OCI-LY3 (cell line): ENCODE measurements around the gene HSPA12B.

Source experiments
- H2AFZ ChIP-seq: fragments of 200-600, 300-600 bp; shearing (Covaris generic); 2 replicates; pipeline ENCODE4 v1.6.0; 2014; ENCODE audit warnings: antibody characterized with exemption, low read depth, low read length
- H3K27ac ChIP-seq: fragments of 200-600, 300-600 bp; sonication (generic); 2 replicates; pipeline ENCODE4 v1.5.1; 2014; ENCODE audit warnings: mild to moderate bottlenecking, low read length, moderate library complexity, mixed read lengths
- H3K27me3 ChIP-seq: fragments of 200-600, 300-600 bp; sonication (generic); 2 replicates; pipeline ENCODE4 v1.6.1; 2014; ENCODE audit warnings: low read depth, low read length, mixed read lengths
- H3K36me3 ChIP-seq: fragments of 200-600, 300-600 bp; sonication (generic); replicated peaks from 2 replicates; pipeline ENCODE3; 2014; ENCODE audit warnings: low read depth, low read length, mixed read lengths
- H3K4me1 ChIP-seq: fragments of 300-600, 200-600 bp; sonication (generic); 2 replicates; pipeline ENCODE4 v1.6.1; 2014; ENCODE audit warnings: low read length, mixed read lengths
- H3K4me2 ChIP-seq: fragments of 200-600, 300-600 bp; sonication (generic); 2 replicates; pipeline ENCODE4 v1.6.1; 2014; ENCODE audit warnings: low read length, mixed read lengths
- H3K4me3 ChIP-seq: fragments of 300-600, 200-600 bp; sonication (generic); 2 replicates; pipeline ENCODE4 v1.5.1; 2014; ENCODE audit warnings: antibody characterized with exemption, mild to moderate bottlenecking, low read length, moderate library complexity
- H3K79me2 ChIP-seq: fragments of 300-600, 200-600 bp; shearing (Covaris generic); 2 replicates; pipeline ENCODE4 v1.6.1; 2014; ENCODE audit warnings: mild to moderate bottlenecking, low read length, mixed read lengths
- H3K9ac ChIP-seq: fragments of 300-600, 200-600 bp; shearing (Covaris generic); 2 replicates; pipeline ENCODE4 v1.6.0; 2014; ENCODE audit warnings: mild to moderate bottlenecking, low read length, moderate library complexity
- H3K9me3 ChIP-seq: fragments of 200-600, 300-600 bp; shearing (Covaris generic); 2 replicates; pipeline ENCODE4 v1.6.1; 2014; ENCODE audit warnings: low read length, mixed read lengths; ENCODE audit not compliant: insufficient read depth
- H4K20me1 ChIP-seq: fragments of 200-600, 300-600 bp; sonication (generic); 2 replicates; pipeline ENCODE4 v1.6.1; 2016; ENCODE audit warnings: low read length, mixed read lengths; ENCODE audit not compliant: insufficient read depth
- CTCF ChIP-seq: fragments of 200-600, 300-600 bp; sonication (generic); IDR thresholded peaks from 2 replicates; pipeline ENCODE4 v1.5.1; 2014; ENCODE audit warnings: antibody characterized with exemption, low read length, low read depth
- EZH2phosphoT487 ChIP-seq: fragments of 200-600 bp; shearing (Covaris generic); IDR thresholded peaks from 2 replicates; pipeline ENCODE4 v1.6.1; 2018; ENCODE audit warnings: antibody characterized with exemption, mixed run types, low read depth

Gene HSPA12B

GRCh38 chr20:3782597-3782996, 50.1 kb downstream of the HSPA12B start:
- Histone ChIP-seq H3K36me3 (no peaks in the 10 kb centered on the region), H3K4me1 (peaks cover 14% of the 10 kb centered on the region), H3K9me3 (no peaks in the 10 kb centered on the region), H4K20me1 (peaks cover 4% of the 10 kb centered on the region; the same call in 1 of the 2 replicates), H3K4me2 (no peak overlapping the region), H3K9ac (no peak overlapping the region), H2AFZ (no peak overlapping the region), H3K4me3 (no peak overlapping the region), H3K79me2 (peaks cover 6% of the 10 kb centered on the region; the same call in 1 of the 2 replicates), H3K27ac (no peak overlapping the region), H3K27me3 (no peaks in the 10 kb centered on the region)
- TF ChIP-seq EZH2phosphoT487 = no peak
- no peak for TF ChIP-seq CTCF

- no peak overlapping the region for H3K9ac ChIP-seq
- peaks cover 15% of the 10 kb centered on the region for H3K4me1 ChIP-seq
Observed at GRCh38 chr20:3783068-3783489, 50.6 kb downstream of the HSPA12B start.

GRCh38 chr20:3783511-3784195, 51.2 kb downstream of the HSPA12B start:
- Histone ChIP-seq H2AFZ (no peak overlapping the region), H3K27me3 (0 out of 2 replicates have a peak, but pooled peaks cover 3% of the 10 kb centered on the region), H3K4me3 (no peak overlapping the region), H3K79me2 (peaks cover 6% of the 10 kb centered on the region; the same call in 1 of the 2 replicates), H3K36me3 (no peaks in the 10 kb centered on the region), H3K9me3 (no peaks in the 10 kb centered on the region), H3K4me1 (peaks cover 15% of the 10 kb centered on the region), H4K20me1 (peaks cover 4% of the 10 kb centered on the region; the same call in 1 of the 2 replicates), H3K9ac (no peak overlapping the region), H3K27ac (no peak overlapping the region), H3K4me2 (no peak overlapping the region)
- TF ChIP-seq EZH2phosphoT487 = no peak
- TF ChIP-seq CTCF = no peak

More at GRCh38 chr20:3783068-3783489, 50.6 kb downstream of the HSPA12B start:
- no peak overlapping the region for H3K27ac ChIP-seq
- no peak overlapping the region for H3K4me3 ChIP-seq
- peaks cover 4% of the 10 kb centered on the region; the same call in 1 of the 2 replicates for H4K20me1 ChIP-seq
- 0 out of 2 replicates have a peak, but pooled peaks cover under 1% of the 10 kb centered on the region for H3K27me3 ChIP-seq
- TF ChIP-seq EZH2phosphoT487 = no peak
- TF ChIP-seq CTCF = no peak
- no peak overlapping the region for H3K4me2 ChIP-seq
- no peaks in the 10 kb centered on the region for H3K36me3 ChIP-seq
- peaks cover 6% of the 10 kb centered on the region; the same call in 1 of the 2 replicates for H3K79me2 ChIP-seq
- H2AFZ ChIP-seq = no peak overlapping the region
- no peaks in the 10 kb centered on the region for H3K9me3 ChIP-seq

- no peak overlapping the region for H3K4me2 ChIP-seq
- 0 out of 2 replicates have a peak, but pooled peaks cover 3% of the 10 kb centered on the region for H3K27me3 ChIP-seq
- peaks cover 6% of the 10 kb centered on the region; the same call in 1 of the 2 replicates for H3K79me2 ChIP-seq
- no peak overlapping the region for H2AFZ ChIP-seq
- no peaks in the 10 kb centered on the region for H3K36me3 ChIP-seq
- H4K20me1 ChIP-seq = peaks cover 4% of the 10 kb centered on the region; the same call in 1 of the 2 replicates
- peaks cover 15% of the 10 kb centered on the region for H3K4me1 ChIP-seq
- H3K4me3 ChIP-seq = no peak overlapping the region
- H3K9me3 ChIP-seq = no peaks in the 10 kb centered on the region
- no peak overlapping the region for H3K27ac ChIP-seq
- H3K9ac ChIP-seq = no peak overlapping the region
- no peak for TF ChIP-seq EZH2phosphoT487
- no peak for TF ChIP-seq CTCF
Observed at GRCh38 chr20:3784216-3784853, 51.9 kb downstream of the HSPA12B start.
